Measurements from ENCODE around the gene MRPL23. TPM values are rescaled to one million over a fixed set of nuclear protein-coding genes. Genes with fewer than 3 reads are reported as not detected.

The MRPL23 gene
- total and polyA plus RNA-seq, 9 of the 15 experiments (the other 6 are each of a cell fraction or from before 2014, with no cell fraction given): 0.44 to 109 (median 37.4) TPM

- TF ChIP-seq PRDM10 (IDR thresholded peaks at IDR 0.05; ENCODE audit: partially characterized antibody) (no peak), ARID1B (IDR thresholded peaks at IDR 0.05) (no peak)
These were observed 32.5 kb downstream of the MRPL23 start (continued) for GRCh38 chr11:1979607-1980006.

- POLR2A ChIA-PET: no interaction called here
- no CpG with 5 or more reads among the region's 26 CpGs for WGBS (ENCODE audit: insufficient coverage, low coverage, missing lambda C conversion rate)
- DNase-seq (ENCODE audit: extremely low read depth in 1 of 4, low spot score in 3 of 4): no peak
- H3K9me3 ChIP-seq (replicated peaks; ENCODE audit: control insufficient read depth, insufficient read depth, low read depth, low read length): no peaks in the 10 kb centered on the region
- in situ Hi-C loops (cut with MboI) (no loop called here), intact Hi-C loops (cut with micrococcal nuclease) (no loop called here)
- CTCF ChIA-PET (ENCODE audit: low intra/inter-chr PET ratio): no interaction called here
- H4K20me1 ChIP-seq (replicated peaks; ENCODE audit: control insufficient read depth, insufficient read depth, low read length): no peaks in the 10 kb centered on the region
- no peak overlapping the region for H2AFZ ChIP-seq (ENCODE audit: low read depth, low read length)
- H3K27ac ChIP-seq (ENCODE audit: extremely low read depth, low read depth, low read length): no peak overlapping the region
- H3K36me3 ChIP-seq (ENCODE audit: control insufficient read depth, insufficient read depth, low read length): no peaks in the 10 kb centered on the region
- TF ChIP-seq ZSCAN29 (IDR thresholded peaks at IDR 0.05): no peak
- no peak for TF ChIP-seq FOXO4 (CRISPR knock-in tag; IDR thresholded peaks at IDR 0.05)
- no peak for TF ChIP-seq DNMT1 (IDR thresholded peaks at IDR 0.05)
- TF ChIP-seq NFIC (IDR thresholded peaks at IDR 0.05): no peak
- no peak for TF ChIP-seq SMARCA5 (IDR thresholded peaks at IDR 0.05)
- no peak for TF ChIP-seq CAMTA2 (CRISPR knock-in tag; conservative IDR thresholded peaks at IDR 0.05)
- no peak for TF ChIP-seq SIN3A (IDR thresholded peaks at IDR 0.05; ENCODE audit: borderline replicate concordance in 2 of 2, control insufficient read depth in 1 of 2, low read depth in 2 of 2, low read length in 2 of 2)
- TF ChIP-seq KAT2B (IDR thresholded peaks at IDR 0.05; ENCODE audit: low read depth, low read length): no peak
- no peak for TF ChIP-seq EWSR1 (IDR thresholded peaks at IDR 0.05; ENCODE audit: borderline replicate concordance, low read depth, partially characterized antibody)
- TF ChIP-seq JUNB (CRISPR knock-in tag; conservative IDR thresholded peaks at IDR 0.05): no peak
- H3K4me2 ChIP-seq (ENCODE audit: insufficient read depth, low read length): no peak overlapping the region
- ATAC-seq: no peak
- no peak overlapping the region for H3K4me3 ChIP-seq
- no peaks in the 10 kb centered on the region for H3K79me2 ChIP-seq (ENCODE audit: control insufficient read depth, insufficient read depth, low read length)
- H3K4me1 ChIP-seq (replicated peaks in 1 of 2; ENCODE audit: control insufficient read depth in 2 of 2, insufficient read depth in 2 of 2, low read length in 2 of 2): no peaks in the 10 kb centered on the region
- BruUV-seq (replicated peaks): no TSS peak
- no peaks in the 10 kb centered on the region for H3K9me1 ChIP-seq (ENCODE audit: control insufficient read depth, insufficient read depth, low read length)
- H3K27me3 ChIP-seq (ENCODE audit: control insufficient read depth in 2 of 2, insufficient read depth in 2 of 2, low read length in 2 of 2): no peaks in the 10 kb centered on the region
- no peak for FAIRE-seq
- H3K9ac ChIP-seq (ENCODE audit: insufficient read depth in 1 of 2, low read depth in 2 of 2, low read length in 2 of 2): no peak overlapping the region
These were observed 35.9 kb downstream of the MRPL23 start for GRCh38 chr11:1982873-1983600.

Data from K562 (cell line).